Activated T-cell treated with anti-CD3 and anti-CD28 coated beads, Interleukin-2, amount 50 U/mL, for 4 hours (primary cell): Measurements from ENCODE around the gene GMEB2. TPM values are rescaled to one million over a fixed set of nuclear protein-coding genes. Genes with fewer than 3 reads are reported as not detected.
A peak's percentile ranks its signal among the peaks of the same experiment; 100 is the strongest.
"Not testable (repeated sequence)": the region's sequence is repeated elsewhere in the genome, so short reads cannot be mapped to it uniquely, and the experiment has no call there.

Experiments used
- ATAC-seq, 2 donors: fragments of 200-7000 bp; cut with Tn5 transposase; one replicate each; pipeline ENCODE4 v1.10.0; 2021
- DNase-seq: peaks from one replicate; pipeline ENCODE4 v3.0.0-alpha.2; 2020
- H3K27me3 Mint-ChIP-seq: one replicate; pipeline ENCODE4 v1.8.0; 2021; ENCODE audit warnings: low read depth, mixed read lengths
- H3K36me3 Mint-ChIP-seq: one replicate; pipeline ENCODE4 v1.8.0; 2022; ENCODE audit warnings: mixed read lengths; ENCODE audit not compliant: insufficient read depth
- H3K4me1 Mint-ChIP-seq: one replicate; pipeline ENCODE4 v1.8.0; 2021; ENCODE audit warnings: low read depth, mixed read lengths
- H3K4me3 Mint-ChIP-seq: one replicate; pipeline ENCODE4 v1.8.0; 2021; ENCODE audit warnings: mild to moderate bottlenecking, moderate library complexity, mixed read lengths
- H3K9me3 Mint-ChIP-seq: one replicate; pipeline ENCODE4 v1.8.0; 2021; ENCODE audit warnings: mixed read lengths
- total RNA-seq, 3 donors: library from RNA; stranded (reverse); gene quantifications; one replicate each; pipeline ENCODE4 v1.2.1, GENCODE V29; 2021

GMEB2 gene
- total RNA-seq, 3 donors from 2014 or later = 14.6 to 16.1 (median 15.1) TPM

DNA sequence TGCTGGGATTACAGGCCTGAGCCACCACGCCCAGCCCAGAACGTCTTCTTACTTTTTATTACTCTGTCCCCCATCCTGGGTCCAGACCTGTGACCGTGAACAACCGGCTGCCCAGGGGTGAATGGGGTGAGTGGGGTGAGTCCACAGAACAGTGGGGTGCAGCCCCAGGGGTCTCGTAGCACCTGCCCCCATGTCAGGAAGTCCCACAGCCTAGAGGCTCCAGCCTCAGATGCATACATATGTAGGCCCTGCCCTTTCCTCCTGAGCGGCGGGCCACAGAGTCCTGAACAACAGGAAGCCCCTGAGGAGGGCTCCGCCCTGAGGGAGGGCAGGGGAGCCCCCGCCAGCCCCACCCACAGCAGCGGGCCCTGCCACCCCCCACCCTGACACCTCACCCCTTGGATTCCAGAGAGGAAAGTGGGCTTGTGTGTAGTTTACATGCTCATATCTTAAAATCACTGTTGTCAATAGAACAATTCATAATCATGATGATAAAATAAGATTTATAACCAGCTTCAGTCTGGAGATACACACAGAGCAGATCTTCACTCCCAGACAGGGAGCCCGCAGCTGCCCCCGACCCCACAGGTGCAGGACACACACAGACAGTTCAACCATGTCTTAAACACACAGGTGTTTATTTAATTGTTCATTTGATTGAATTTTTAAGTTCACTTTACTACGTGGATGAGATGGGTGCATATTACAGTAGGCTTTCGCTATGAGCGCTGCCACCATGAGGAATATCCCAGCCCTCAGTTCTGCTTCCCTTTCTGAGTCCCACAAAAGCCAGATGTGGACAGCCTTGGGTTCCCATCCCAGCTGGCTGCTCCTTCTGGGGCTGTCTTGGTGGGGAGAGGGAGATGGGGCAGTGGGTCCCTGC lies 12.4 kb upstream of the GMEB2 start:
- ATAC-seq (peak; percentile 36 to 43), DNase-seq (peak; percentile 67)
- H3K4me1 Mint-ChIP-seq = peaks cover 50% of the 10 kb centered on the region
- H3K27me3 Mint-ChIP-seq = no peaks in the 10 kb centered on the region
- no peaks in the 10 kb centered on the region for H3K36me3 Mint-ChIP-seq
- H3K4me3 Mint-ChIP-seq = peak overlapping the region; percentile 84
- H3K9me3 Mint-ChIP-seq = no peaks in the 10 kb centered on the region

DNA sequence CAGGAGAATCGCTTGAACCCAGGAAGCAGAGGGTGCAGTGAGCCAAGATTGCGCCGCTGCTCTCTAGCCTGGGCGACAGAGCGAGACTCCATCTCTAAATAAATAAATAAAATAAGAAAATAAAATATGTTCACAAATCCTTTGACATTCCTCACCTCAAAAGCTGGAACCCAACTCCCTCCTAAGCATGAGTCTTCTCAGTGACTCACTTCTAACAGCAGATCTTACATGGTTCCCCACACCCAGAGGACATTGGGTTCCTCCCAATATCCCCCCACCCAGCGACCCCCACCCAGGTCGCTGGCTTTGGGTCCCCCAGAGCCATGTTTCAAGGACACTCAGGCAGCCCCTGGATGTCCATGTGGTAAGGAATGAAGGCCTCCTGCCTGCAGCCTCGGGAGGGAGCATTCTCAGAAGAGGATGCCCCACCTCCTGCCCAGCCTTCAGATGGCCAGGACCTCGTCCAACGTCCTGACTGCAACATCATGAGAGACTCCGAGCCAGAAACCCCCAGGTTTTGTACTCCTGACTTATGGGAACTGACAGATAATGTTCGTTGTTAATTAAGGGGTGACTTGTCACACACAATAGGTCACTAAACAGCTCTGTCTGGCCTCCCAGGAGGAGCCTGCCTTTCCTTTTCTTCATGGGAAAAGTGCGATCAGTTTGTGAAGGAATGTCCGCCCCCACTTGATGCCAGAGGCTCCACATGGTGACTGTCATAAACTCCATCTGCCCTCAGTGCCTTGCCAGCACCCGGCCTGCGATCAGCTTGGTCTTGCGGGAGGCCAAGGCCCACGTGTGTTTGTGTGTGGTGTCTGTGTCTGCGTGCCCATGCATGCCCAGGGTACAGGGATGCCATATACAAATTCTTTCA lies 10.1 kb upstream of the GMEB2 start:
- ATAC-seq = no peak
- H3K9me3 Mint-ChIP-seq = no peaks in the 10 kb centered on the region
- no peaks in the 10 kb centered on the region for H3K36me3 Mint-ChIP-seq
- DNase-seq = no peak
- peaks cover 65% of the 10 kb centered on the region for H3K4me1 Mint-ChIP-seq
- H3K4me3 Mint-ChIP-seq = no peak overlapping the region
- no peaks in the 10 kb centered on the region for H3K27me3 Mint-ChIP-seq

DNA sequence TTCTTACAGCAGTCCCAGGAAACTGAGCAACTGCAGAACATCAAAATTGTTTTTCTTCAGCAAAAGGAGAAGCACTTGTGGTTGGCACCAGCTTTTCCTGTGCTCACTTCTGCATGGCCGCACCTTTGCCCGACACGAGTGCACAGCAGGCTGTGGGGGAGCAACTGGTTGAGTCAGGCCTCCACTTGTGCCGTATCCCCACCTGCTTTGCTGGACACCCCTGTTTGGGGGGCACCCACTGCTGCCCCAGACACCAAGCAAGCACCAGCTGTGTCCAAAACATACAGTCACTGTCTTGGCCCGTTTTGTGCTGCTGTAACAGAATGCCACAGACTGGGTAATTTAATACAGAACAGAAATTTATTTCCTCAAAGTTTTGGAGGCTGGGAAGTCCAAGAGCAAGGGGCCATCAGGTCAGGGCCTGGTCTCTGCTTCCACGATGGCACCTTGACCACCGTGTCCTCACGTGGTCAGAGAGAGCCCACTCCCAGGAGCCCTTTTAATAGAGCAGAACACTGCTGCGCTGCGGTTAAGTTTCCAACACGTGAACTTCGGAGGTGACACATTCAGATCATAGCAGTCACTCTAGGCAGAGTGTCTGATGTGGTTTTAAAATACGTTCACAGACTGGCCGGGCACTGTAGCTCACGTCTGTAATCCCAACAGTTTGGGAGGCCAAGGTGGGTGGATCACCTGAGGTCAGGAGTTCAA lies 8.7 kb upstream of the GMEB2 start:
- DNase-seq (peak; percentile 54), ATAC-seq (peak; percentile 85 to 90)
- Mint-ChIP-seq H3K4me1 (peaks cover 73% of the 10 kb centered on the region), H3K9me3 (no peaks in the 10 kb centered on the region), H3K27me3 (no peaks in the 10 kb centered on the region), H3K36me3 (no peaks in the 10 kb centered on the region), H3K4me3 (peak overlapping the region; percentile 60)

DNA sequence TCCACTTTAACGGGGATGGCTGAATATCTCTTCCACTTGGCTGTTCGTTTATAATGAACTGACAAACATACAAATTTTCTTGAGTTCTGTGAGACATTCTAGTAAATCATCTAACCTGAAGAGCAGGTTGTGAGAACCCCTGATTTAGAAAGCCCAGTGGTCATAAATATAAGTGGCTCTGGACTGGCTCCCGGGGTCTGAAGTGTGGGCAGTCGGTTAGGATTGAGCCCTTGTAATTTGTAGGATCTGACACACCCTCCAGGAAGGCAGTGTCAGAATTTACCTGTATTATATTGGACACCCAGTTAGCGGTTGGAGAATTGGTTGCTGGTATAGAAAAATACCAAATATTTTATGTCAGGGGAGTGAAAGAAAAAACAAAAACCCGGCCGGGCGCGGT lies 6.8 kb upstream of the GMEB2 start:
- DNase-seq (no peak), ATAC-seq (no peak)
- no peak overlapping the region for H3K4me3 Mint-ChIP-seq
- H3K36me3 Mint-ChIP-seq = no peaks in the 10 kb centered on the region
- peaks cover 72% of the 10 kb centered on the region for H3K4me1 Mint-ChIP-seq
- no peaks in the 10 kb centered on the region for H3K9me3 Mint-ChIP-seq
- H3K27me3 Mint-ChIP-seq = no peaks in the 10 kb centered on the region

DNA sequence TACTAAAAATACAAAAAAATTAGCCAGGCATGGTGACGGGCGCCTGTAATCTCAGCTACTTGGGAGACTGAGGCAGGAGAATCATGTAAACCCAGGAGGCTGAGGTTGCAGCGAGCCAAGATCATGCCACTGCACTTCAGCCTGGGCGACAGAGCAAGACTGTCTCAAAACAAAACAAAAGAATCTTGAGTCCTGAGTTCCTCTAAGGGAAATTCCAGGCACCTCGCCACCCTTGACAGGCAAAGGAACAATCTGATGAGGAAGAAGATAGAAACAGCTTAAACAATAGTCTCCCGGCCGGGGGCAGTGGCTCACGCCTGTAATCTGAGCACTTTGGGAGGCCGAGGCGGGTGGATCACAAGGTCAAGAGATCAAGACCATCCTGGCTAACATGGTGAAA lies 4.5 kb upstream of the GMEB2 start:
- not testable (repeated sequence) for H3K4me3 Mint-ChIP-seq

DNA sequence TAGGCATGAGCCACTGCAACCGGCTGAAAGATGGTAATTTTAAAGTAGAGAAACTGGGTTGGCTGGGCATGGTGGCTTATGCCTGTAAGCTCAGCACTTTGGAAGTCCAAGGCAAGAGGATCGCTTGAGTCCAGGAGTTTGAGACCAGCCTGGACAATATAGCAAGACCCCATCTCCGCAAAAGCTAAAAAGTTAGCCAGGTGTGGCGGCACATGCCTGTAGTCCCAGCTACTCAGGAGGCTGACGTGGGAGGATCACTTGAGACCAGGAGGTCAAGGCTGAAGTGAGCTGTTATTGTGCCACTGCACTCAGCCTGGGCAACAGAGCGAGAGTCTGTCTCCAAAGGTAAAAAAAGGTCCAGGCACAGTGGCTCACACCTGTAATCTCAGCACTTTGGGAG lies 4.1 kb upstream of the GMEB2 start:
- H3K4me1 Mint-ChIP-seq = peaks cover 57% of the 10 kb centered on the region
- H3K4me3 Mint-ChIP-seq = not testable (repeated sequence)

More for the DNA sequence above, 4.5 kb upstream of the GMEB2 start:
- not testable (repeated sequence) for H3K9me3 Mint-ChIP-seq, ATAC-seq, DNase-seq, H3K27me3 Mint-ChIP-seq, H3K36me3 Mint-ChIP-seq
- peaks cover 61% of the 10 kb centered on the region for H3K4me1 Mint-ChIP-seq

DNA sequence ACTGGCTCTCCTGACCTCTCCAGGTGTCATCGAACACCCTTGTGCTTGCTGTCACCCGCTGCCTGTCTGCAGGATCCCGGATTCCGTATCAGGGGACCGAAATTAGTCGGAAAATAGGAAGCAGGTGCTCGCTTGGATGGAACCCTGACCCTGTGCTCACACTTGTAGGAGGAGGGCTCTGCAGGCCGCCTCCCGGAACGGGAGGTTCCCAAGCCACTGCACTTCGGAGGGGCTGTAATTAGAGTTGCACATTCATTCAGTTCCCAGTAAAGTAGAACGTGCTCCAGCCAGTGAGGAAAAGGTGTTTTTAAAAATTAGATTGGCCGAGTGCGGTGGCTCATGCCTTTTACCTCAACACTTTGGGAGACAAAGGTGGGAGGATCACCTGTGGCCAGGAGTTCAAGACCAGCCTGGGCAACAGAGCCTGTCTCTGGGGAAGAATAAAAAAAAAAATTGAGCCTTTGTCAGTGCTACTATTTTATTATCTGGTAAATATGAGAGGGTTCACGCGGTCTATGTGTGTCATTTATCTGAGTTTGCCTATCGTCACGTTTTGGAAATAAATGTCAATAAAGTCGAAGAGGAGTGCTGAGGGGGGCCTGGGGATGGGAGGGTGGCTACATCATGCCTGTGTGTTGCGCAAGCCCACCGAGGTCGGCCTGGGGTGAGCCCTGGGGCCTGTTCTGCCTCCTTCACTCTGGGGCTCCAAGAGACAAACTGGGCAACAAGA lies 1.5 kb upstream of the GMEB2 start:
- Mint-ChIP-seq H3K36me3 (peaks cover 5% of the 10 kb centered on the region), H3K9me3 (no peaks in the 10 kb centered on the region), H3K4me3 (peak overlapping the region; percentile 98), H3K27me3 (no peaks in the 10 kb centered on the region), H3K4me1 (peaks cover 42% of the 10 kb centered on the region)
- ATAC-seq = peak; percentile 50 to 51
- peak; percentile 54 for DNase-seq

More for the DNA sequence above, 4.1 kb upstream of the GMEB2 start:
- H3K36me3 Mint-ChIP-seq, DNase-seq, H3K9me3 Mint-ChIP-seq, ATAC-seq, H3K27me3 Mint-ChIP-seq: not testable (repeated sequence)

DNA sequence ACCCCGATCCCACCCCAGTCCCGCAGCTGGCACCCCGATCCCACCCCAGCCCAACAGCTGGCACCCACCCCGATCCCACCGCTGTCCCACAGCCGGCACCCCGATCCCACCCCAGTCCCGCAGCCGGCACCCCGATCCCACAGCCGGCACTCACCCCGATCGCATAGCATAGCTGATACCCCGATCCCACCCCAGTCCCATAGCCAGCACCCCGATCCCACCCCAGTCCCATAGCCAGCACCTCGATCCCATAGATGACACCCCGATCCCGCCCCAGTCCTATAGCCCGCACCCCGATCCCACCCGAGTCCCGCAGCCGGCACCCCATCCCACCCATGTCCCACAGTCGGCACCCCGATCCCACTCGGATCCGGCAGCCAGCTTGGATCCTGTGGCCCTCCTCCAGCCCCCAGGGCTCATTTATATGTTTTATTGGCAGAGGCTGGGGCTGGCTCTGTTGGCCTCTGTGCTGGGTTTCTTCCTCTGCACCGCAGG lies 897 bp upstream of the GMEB2 start:
- H3K36me3 Mint-ChIP-seq = peaks cover 5% of the 10 kb centered on the region
- no peaks in the 10 kb centered on the region for H3K27me3 Mint-ChIP-seq
- ATAC-seq = peak; percentile 1 to 3
- peak overlapping the region; percentile 98 for H3K4me3 Mint-ChIP-seq
- H3K9me3 Mint-ChIP-seq = no peaks in the 10 kb centered on the region
- DNase-seq = no peak
- H3K4me1 Mint-ChIP-seq = peaks cover 37% of the 10 kb centered on the region

DNA sequence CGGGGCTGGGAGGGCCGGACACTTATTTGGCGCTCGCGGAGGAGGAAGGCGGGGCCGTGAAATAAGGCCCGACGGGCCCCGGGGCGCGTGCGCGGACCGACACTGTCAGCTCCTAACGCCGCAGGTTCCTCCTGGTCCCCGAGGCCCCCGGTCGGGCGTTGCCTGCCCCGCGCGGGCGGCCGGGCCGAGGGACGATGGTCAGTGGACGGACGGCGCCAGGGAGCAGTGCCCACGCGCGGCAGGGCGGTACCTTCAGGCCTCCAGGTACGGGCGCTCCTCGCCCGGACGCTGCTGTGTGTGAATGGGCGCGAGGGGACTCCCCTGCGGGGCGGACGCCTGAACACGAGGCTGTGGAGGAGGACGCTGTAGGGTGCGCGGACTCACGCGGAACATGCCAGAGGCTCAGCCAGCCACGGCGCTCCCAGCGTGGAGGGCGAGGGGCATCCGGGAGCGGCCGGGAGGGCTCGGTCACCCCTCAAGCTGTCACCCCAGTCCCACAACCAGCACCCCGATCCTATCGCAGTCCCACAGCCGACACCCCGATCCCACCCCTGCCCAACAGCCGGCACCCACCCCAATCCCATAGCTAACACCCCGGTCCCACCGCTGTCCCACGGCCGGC lies 339 bp upstream of the GMEB2 start:
- Mint-ChIP-seq H3K36me3 (peaks cover 10% of the 10 kb centered on the region), H3K4me1 (peaks cover 39% of the 10 kb centered on the region), H3K27me3 (no peaks in the 10 kb centered on the region), H3K9me3 (no peaks in the 10 kb centered on the region), H3K4me3 (peak overlapping the region; percentile 98)
- ATAC-seq (peak; percentile 72 to 75), DNase-seq (peak; percentile 92)

DNA sequence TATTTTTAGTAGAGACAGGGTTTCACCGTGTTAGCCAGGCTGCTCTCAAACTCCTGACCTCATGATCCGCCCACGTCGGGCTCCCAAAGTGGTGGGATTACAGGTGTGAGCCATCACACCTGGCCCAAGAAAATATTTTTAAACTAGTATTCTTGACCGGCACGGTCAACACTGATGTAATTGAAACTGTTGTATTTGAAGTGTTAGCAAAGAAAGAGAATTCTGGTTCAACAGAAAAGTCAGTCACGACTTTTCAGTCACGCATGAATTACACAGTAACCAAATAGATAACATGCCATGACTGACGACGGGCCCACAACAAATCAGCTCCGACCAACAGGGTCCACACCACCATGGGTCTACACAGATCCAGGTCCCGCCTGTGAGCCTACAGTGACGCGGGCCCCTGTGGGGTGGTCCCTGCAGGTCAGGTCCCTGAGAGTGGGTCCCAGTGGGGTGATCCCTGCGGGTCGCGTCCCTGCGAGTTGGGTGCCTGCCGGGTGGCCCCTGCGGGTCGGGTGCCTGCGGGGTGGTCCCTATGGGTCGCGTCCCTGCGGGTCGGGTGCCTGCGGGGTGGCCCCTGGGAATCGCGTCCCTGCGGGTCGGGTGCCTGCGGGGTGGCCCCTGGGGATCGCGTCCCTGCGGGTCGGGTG lies 1.0 kb downstream of the GMEB2 start:
- DNase-seq (no peak), ATAC-seq (peak; percentile 6 to 8)
- H3K4me3 Mint-ChIP-seq = peak overlapping the region; percentile 82
- peaks cover 33% of the 10 kb centered on the region for H3K4me1 Mint-ChIP-seq
- peaks cover 11% of the 10 kb centered on the region for H3K36me3 Mint-ChIP-seq
- H3K27me3 Mint-ChIP-seq = no peaks in the 10 kb centered on the region
- no peaks in the 10 kb centered on the region for H3K9me3 Mint-ChIP-seq

DNA sequence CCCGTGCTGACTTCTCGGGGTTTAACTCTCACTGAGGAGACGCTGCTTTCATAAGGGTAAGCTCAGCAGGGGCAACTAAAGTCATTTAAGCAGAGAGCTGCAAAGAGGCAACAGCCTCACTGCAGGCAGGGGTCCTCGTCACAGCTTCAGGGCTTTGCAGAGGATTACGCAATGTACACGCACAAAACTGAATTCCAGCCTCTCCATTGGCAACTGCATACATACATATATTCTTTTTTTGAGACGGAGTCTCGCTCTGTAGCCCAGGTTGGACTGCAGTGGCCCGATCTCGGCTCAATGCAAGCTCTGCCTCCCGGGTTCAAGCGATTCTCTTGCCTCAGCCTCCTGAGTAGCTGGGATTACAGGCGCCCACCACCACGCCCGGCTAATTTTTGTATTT lies 2.4 kb downstream of the GMEB2 start:
- H3K9me3 Mint-ChIP-seq = no peaks in the 10 kb centered on the region
- ATAC-seq = no peak
- no peaks in the 10 kb centered on the region for H3K27me3 Mint-ChIP-seq
- H3K36me3 Mint-ChIP-seq = peaks cover 11% of the 10 kb centered on the region
- H3K4me3 Mint-ChIP-seq = no peak overlapping the region
- H3K4me1 Mint-ChIP-seq = peaks cover 29% of the 10 kb centered on the region
- DNase-seq = no peak

DNA sequence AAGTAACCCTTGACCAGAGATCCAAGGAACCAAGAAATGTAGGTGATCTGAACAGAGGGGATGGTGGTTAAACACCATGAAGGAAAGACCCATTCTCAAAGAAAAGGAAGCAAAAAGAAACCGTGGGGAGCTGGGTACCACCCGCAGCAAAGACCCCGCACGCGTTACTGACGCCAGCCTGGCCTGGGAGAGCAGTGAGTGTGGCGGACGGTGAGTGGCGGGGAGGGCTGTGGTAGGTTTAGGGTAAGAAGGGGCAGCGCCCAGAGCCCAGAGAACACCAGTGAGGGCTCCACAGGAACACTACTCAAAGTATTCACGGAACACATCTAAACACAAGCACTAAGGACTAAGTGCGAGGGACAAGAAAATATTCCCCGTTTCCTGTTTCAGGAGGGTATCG lies 4.2 kb downstream of the GMEB2 start:
- Mint-ChIP-seq H3K4me1 (peaks cover 18% of the 10 kb centered on the region), H3K9me3 (no peaks in the 10 kb centered on the region), H3K27me3 (no peaks in the 10 kb centered on the region), H3K36me3 (peaks cover 17% of the 10 kb centered on the region), H3K4me3 (no peak overlapping the region)
- DNase-seq = no peak
- no peak for ATAC-seq

DNA sequence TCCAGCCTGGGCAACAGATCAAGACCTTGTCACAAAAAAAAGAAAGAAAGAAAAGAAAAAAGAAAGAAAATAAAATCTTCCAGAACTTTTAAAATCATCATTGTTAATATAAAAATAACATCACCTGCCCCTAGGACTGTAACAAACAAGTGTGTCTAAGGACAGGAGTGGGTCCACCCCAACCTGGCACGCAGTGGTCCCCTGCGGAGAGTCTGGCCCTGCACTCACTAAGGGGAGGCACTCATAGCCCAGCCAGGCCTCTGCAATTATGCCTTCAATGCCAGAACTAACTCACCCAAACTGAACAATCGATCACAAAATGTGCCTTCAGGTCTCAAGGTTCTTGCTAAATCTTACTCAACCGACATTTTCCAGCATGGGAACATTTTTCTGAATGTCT lies 4.8 kb downstream of the GMEB2 start:
- H3K4me3 Mint-ChIP-seq = no peak overlapping the region
- DNase-seq (no peak), ATAC-seq (no peak)
- peaks cover 18% of the 10 kb centered on the region for H3K4me1 Mint-ChIP-seq
- no peaks in the 10 kb centered on the region for H3K27me3 Mint-ChIP-seq
- H3K9me3 Mint-ChIP-seq = no peaks in the 10 kb centered on the region
- peaks cover 17% of the 10 kb centered on the region for H3K36me3 Mint-ChIP-seq
